Activated CD8-positive, alpha-beta memory T cell treated with anti-CD3 and anti-CD28 coated beads for 1 hour (primary cell): ENCODE measurements around the gene LRRC9.

Experiments used
- DNase-seq, 2 donors: peaks; one replicate each; pipeline ENCODE4 v3.0.0-alpha.2; 2020; ENCODE audit warnings: low read depth in 1 of 2; ENCODE audit errors: extremely low read depth in 1 of 2

LRRC9 gene

GRCh38 chr14:60106339-60106738 lies 186.4 kb downstream of the LRRC9 start:
- no peak for DNase-seq

- no peak for DNase-seq
Observed at GRCh38 chr14:60107477-60107876, 187.5 kb downstream of the LRRC9 start.

- no peak for DNase-seq
Observed at GRCh38 chr14:60111732-60112131, 191.8 kb downstream of the LRRC9 start.
